HL-60 (cell line): ENCODE measurements around the gene LYPLA2.
A peak's percentile ranks its signal among the peaks of the same experiment; 100 is the strongest.

Source experiments
- DNase-seq, 2 experiments: peaks; one replicate each; pipeline ENCODE4 v3.0.0-alpha.2; 2010 to 2020; ENCODE audit warnings: low read depth in 1 of 2, low spot score in 1 of 2
- H3K27ac ChIP-seq: fragments of 250-450 bp; sonication (Bioruptor Pico); replicated peaks from 2 replicates; pipeline ENCODE4 v1.5.1; 2020; ENCODE audit warnings: mild to moderate bottlenecking, moderate library complexity
- H3K27me3 ChIP-seq: fragments of 250-450 bp; sonication (Bioruptor Pico); 2 replicates; pipeline ENCODE4 v1.5.1; 2021; ENCODE audit warnings: mild to moderate bottlenecking, moderate library complexity; ENCODE audit not compliant: insufficient read depth, poor library complexity, severe bottlenecking
- H3K4me3 ChIP-seq: replicated peaks from 2 replicates; pipeline ENCODE4 v1.5.1; 2011; ENCODE audit warnings: mild to moderate bottlenecking, control low read depth, low read length; ENCODE audit not compliant: insufficient read depth
- GABPA ChIP-seq: IDR thresholded peaks from 2 replicates; pipeline ENCODE4 v1.6.1; 2012; ENCODE audit warnings: low read depth
- POLR2AphosphoS5 ChIP-seq: IDR thresholded peaks from 2 replicates; pipeline ENCODE4 v1.6.1; 2012; ENCODE audit warnings: low read depth
- SPI1 ChIP-seq: IDR thresholded peaks from 2 replicates; pipeline ENCODE4 v1.6.1; 2012; ENCODE audit warnings: low read depth, mild to moderate bottlenecking, borderline replicate concordance
- TF ChIP-seq, protein P1 (sequence below): IDR thresholded peaks from 2 replicates; pipeline ENCODE4 v1.6.1; 2012; ENCODE audit warnings: low read depth; ENCODE audit not compliant: insufficient replicate concordance
- TF ChIP-seq, protein P2 (sequence below): IDR thresholded peaks from one replicate; pipeline ENCODE4 v1.5.1; 2011; ENCODE audit warnings: low read length, control low read depth, inconsistent platforms; ENCODE audit not compliant: insufficient read depth

Gene LYPLA2

DNA sequence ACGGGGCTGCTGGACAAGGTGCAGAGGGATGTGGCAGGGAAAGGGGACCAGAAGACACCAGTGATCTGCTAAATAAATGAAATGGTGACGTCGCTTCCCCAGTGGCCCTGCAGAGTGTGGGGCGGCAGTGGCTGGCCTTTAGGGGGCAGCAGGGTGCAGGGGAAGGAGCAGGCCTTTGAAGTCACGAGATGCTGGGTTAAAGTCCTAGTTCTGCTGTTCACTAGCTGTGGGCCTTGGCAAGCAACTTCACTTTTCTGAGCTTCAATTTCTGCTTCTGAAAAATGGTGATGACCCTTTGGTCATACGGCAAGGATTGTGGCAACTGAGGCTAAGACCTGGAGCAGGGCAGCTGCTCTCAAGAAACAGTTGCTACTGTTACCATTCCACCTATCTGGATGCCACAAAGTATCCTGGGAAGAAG lies 18.8 kb downstream of the LYPLA2 start:
- Histone ChIP-seq H3K27ac (peak overlapping the region; percentile 55), H3K27me3 (no peaks in the 10 kb centered on the region), H3K4me3 (no peak overlapping the region)
- TF ChIP-seq, protein P1, sequence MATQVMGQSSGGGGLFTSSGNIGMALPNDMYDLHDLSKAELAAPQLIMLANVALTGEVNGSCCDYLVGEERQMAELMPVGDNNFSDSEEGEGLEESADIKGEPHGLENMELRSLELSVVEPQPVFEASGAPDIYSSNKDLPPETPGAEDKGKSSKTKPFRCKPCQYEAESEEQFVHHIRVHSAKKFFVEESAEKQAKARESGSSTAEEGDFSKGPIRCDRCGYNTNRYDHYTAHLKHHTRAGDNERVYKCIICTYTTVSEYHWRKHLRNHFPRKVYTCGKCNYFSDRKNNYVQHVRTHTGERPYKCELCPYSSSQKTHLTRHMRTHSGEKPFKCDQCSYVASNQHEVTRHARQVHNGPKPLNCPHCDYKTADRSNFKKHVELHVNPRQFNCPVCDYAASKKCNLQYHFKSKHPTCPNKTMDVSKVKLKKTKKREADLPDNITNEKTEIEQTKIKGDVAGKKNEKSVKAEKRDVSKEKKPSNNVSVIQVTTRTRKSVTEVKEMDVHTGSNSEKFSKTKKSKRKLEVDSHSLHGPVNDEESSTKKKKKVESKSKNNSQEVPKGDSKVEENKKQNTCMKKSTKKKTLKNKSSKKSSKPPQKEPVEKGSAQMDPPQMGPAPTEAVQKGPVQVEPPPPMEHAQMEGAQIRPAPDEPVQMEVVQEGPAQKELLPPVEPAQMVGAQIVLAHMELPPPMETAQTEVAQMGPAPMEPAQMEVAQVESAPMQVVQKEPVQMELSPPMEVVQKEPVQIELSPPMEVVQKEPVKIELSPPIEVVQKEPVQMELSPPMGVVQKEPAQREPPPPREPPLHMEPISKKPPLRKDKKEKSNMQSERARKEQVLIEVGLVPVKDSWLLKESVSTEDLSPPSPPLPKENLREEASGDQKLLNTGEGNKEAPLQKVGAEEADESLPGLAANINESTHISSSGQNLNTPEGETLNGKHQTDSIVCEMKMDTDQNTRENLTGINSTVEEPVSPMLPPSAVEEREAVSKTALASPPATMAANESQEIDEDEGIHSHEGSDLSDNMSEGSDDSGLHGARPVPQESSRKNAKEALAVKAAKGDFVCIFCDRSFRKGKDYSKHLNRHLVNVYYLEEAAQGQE, result no peak
- TF ChIP-seq, protein P2, sequence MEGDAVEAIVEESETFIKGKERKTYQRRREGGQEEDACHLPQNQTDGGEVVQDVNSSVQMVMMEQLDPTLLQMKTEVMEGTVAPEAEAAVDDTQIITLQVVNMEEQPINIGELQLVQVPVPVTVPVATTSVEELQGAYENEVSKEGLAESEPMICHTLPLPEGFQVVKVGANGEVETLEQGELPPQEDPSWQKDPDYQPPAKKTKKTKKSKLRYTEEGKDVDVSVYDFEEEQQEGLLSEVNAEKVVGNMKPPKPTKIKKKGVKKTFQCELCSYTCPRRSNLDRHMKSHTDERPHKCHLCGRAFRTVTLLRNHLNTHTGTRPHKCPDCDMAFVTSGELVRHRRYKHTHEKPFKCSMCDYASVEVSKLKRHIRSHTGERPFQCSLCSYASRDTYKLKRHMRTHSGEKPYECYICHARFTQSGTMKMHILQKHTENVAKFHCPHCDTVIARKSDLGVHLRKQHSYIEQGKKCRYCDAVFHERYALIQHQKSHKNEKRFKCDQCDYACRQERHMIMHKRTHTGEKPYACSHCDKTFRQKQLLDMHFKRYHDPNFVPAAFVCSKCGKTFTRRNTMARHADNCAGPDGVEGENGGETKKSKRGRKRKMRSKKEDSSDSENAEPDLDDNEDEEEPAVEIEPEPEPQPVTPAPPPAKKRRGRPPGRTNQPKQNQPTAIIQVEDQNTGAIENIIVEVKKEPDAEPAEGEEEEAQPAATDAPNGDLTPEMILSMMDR, result peak; percentile 94
- peak; percentile 25; the same call in 1 of the 2 replicates for TF ChIP-seq SPI1
- no peak for TF ChIP-seq POLR2AphosphoS5
- no peak for TF ChIP-seq GABPA
- DNase-seq, result peak; percentile 71 to 95

DNA sequence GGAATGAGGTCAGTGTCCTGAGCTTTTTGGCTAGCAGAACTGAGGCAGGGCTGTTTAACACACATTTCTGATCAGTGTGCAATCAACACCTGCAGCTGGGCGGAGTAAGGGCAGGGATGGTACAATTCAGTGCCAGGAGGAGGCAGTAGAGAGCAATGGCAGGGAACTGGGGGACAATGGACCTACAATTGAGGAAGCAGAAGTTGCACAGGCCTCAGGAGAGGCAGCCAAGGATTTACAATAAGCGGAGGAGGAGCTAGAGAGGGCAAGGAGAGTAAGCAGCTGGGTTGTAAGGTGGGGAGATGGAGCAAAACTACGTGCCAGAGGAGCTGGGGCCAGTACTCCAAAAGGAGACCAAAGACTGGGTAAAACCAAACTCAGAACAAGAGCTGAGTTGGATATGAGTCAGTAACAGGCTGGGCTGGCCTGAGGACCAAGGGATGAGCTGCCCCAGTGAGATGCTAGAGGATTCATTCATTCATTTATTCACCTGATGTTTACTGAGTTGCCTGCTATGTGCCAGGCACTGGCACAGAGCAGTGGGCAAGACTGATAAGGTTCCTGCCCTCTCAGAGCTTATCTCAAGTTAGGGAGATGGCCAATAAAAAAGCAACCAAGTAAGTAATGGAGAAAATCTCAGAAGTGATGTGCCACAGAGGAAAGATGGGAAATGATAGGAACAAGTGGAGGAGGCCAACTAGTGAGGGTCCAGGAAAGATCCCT lies 20.0 kb downstream of the LYPLA2 start:
- peak; percentile 54; the same call in 1 of the 2 replicates for TF ChIP-seq POLR2AphosphoS5
- TF ChIP-seq, protein P1, result no peak
- TF ChIP-seq, protein P2, result peak; percentile 96
- peak; percentile 79; the same call in 1 of the 2 replicates for TF ChIP-seq SPI1
- no peaks in the 10 kb centered on the region for H3K27me3 ChIP-seq
- DNase-seq, result peak; percentile 81 to 95
- no peak overlapping the region for H3K4me3 ChIP-seq
- peak overlapping the region; percentile 55 for H3K27ac ChIP-seq

DNA sequence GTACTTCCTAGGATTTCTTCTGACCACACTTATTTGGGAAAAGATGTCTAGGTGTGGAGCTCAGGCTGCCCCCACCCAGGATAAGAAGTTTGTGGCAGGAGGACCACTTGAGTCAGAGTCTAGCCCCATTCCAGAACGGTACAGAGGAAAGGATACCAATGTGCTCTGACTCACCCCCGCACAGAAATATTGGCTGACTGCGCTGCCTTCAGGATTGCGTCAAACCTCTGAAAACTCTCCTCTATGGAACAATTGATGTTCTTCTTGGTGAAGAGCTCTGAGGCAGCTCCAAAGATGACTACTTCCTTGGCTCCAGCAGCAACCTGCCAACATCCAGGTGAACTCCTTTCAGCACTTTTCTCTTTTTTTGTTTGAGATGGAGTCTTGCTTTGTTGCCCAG lies 23.1 kb downstream of the LYPLA2 start:
- no peak for DNase-seq
- Histone ChIP-seq H3K27ac (no peak overlapping the region), H3K4me3 (no peak overlapping the region), H3K27me3 (no peaks in the 10 kb centered on the region)
- TF ChIP-seq, protein P1, result no peak
- TF ChIP-seq GABPA, result no peak
- no peak for TF ChIP-seq SPI1
- TF ChIP-seq POLR2AphosphoS5, result no peak
